ENCODE results near the gene ZNF22.

ZNF22 gene

DNA sequence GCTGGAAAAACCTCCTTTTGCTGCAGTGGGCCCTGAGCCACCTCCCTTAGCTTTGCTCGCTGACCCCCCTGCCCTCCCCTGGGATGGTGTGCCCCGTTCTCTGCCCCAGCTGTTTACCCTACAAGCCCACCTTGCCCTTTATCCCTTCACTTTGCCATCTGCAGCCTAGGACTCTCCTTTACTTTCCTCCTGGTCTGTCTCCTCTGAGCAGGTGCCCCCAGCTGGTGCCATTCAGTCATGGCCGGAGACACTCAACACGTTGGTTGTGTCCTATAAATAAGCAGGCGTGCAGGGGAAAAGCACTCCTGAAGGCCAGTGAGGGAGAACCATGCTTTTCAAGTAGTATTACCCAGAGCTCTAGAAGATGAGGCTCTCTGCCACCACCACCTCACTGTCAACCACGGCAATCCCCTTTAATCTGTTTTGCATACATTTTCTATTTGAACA is 35.0 kb upstream of the ZNF22 start:
- no peak for DNase-seq

DNA sequence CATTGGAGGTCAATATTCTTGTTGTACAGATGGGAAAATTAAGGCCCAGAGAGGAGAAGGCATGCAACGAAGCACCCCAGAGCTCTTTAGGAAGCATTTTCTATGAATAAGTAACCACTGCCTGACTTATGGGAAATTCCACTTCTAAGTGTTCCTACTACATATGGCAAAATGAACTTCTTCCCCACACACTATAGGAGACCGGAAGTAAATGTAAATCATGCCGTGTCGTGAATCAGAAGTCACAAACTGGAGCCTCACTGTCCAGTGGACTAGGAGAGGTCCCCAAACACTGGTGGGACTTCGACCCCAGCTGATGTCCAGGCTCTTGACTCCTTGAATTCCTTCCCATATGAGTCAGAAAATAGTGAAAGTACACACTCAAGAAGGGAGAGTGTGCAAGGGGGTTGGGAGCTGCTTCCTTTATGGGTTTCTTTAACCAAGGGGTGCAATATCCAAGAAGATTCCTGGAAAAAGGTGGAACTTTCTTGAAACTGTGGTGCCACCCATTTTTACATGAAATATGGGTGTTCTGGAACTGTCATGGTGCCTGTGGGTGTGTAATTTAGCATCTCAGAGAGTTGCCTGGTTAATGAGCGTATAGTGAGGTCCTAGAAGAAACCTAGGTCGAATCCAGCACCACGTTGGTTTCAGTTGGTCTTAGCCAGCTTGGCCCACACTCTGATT is 34.5 kb upstream of the ZNF22 start:
- DNase-seq, result no peak

DNA sequence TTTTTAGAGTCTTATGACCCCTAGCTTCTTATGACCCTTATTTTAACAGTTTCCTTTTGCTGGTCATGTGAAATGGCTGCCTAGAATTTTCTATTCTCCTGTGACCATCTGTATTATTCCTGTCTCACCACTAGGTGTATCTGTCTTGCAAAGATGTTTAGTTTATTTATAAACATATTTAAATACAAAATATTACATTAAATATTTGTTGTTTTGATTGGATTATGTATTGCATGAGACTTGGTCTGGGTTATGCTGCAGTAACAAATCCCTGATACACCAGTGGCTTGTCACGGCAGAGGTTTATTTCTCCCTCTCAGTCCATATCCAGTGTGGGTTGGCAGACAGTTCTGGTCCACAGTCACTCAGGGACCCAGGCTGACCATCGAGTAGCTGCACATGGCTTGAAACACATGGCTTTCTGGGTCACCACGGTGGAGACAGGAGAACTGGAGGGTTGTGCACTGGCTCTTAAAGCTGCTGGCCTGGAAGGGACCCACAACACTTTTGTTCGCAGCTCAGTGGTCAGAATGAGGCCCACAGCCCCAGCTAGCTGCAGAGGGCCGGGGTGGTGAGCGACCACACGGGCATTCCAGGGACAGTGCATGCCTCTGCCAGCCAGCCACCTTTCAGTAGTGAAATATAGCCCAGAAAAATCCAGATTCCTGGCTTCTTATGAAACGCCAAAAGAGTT is 33.8 kb upstream of the ZNF22 start:
- peak in 1 of 5 donors; percentile 3 for DNase-seq

DNA sequence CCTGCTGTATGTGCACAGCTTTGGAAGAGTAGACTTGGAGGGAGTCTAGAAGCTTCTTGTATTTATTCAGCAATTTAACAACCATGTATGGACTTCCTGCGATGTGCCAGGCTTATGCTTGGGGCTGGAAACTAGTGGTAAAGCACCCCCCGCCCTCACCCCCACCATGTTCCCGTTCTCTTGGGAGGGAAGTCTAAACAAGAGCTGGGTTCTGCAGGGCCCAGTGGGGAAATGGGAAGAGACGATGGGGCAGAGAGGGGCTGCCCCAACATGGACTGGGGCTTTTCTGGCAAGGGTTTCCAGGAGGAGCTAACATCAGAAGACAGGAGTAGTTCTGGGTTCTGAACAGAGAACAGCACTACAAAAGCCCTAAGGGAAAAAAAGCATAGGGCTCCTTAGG is 33.1 kb upstream of the ZNF22 start:
- DNase-seq, result peak in 1 of 5 donors; percentile 1

DNA sequence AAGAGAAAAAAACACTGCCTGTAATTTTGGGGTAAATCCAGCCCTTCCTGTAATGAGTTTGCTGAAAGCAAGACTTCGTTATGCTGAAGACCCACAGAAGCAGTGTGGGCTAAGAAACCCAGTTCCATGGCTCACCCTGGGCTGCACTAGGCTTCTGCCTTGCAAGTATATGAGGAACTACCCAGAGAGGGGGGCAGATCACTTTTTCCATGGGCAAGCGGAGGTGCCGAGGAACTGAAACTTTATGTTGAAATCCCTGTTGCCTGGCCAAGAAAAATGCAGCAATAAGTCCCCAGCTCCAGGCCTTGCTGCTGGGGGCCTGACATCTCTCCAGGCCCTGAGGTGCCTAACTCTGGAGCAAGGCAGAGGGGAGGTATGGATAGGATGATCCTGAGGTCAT is 32.6 kb upstream of the ZNF22 start:
- no peak for DNase-seq

DNA sequence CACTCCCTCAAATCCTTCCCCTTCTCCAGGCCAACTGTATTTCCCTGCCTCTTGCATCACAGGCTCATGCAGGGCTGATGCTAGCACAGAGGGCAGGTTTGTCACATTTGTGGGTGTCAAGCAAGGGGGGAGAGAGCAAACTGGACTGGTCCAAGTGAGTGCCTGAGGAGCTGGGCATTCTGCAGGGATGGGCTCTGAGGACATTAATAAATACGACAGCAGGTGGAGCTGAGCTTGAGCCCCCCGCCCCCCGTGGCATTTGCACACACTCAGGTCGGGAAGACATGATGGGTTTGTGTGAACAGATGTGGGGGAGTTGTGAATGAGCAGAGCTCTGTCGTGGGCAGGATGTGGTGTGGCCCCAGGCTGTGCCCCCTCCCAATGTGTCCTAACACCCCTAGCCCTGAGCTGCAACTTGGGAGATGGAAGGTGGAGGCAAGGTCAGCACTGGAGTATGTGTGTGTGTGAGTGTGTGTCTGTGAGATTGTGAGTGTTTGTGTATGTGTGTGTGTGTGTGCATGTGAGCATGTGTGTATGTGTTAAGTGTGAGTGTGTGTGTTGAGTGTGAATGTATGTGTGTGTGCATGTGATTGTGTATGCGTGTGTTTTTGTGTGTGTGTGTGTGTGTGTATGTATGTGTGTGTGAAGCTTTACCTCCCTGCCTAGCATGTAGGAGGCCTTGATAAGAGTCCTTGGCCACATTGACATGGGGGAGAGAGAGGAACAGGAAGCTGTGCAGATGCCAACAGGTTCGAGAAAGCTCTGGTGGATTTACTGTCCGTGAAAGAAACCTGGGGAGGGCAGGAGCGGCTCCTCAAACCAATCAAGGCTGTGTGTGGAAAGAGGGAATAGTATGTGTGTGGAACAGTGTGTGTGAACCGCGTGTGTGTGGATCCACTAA is 32.0 kb upstream of the ZNF22 start:
- peak in 1 of 5 donors; percentile 33 for DNase-seq

DNA sequence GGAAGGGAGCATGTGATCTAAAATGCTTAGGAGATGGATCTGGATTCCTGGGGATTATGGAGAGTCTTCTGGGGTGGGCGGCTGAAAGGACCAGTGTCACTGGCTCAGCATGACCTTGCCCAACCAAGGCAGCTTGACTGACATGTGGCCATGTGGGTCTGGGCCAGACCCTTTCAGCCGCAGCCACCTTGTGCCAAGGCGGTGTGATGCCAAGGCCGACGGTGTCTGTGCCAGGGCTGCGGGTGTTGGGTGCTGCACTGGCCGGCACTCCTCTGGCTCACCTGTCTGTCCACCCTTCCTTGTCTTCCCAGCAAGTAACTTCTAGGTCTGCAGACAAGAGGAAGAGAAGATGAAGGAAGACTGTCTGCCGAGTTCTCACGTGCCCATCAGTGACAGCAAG is 30.9 kb upstream of the ZNF22 start:
- DNase-seq, result no peak

DNA sequence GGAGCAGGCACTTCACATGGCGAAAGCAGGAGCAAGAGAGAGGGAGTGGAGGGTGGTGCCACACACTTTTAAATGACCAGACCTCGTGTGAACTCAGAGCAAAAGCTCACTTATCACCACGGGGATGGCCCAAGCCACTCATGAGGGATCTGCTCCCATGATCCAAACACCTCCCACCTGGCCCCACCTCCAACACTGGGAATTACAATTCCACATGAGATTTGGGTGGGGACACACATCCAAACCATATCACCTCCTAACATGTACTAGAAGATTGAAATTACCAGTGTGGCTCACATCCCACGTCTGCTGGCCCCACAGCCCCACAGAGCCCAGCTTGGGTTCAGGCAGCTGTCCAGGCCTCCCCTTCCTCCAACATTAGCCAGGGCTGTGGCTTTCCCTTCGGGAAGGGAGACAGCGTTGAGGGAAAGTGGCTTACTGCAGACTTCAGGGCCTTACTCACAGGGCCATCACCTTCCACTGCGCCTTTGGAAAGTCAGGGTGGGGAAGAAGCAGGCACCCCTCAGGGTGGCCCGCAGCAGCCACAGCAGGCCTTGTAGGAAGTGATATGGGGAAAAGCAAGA is 29.8 kb upstream of the ZNF22 start:
- no peak for DNase-seq

DNA sequence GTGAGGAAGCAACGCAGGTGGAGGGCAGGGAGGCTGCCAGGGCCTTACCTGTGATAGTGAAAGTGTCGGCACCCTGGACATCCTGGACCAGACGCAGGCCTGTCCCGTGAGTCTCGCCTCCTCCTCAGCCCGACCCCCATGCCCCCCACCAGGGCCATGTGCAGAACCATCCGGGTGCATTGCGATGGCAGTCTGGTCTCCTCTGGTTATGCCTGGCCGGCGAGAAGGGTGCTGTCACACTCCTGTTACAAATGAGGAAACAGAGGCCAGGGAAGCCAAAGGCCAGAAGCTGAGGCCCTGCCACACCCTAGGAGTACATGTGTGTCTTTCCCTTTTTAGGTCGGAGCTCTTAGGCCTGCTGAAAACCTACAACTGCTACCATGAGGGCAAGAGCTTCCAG is 29.3 kb upstream of the ZNF22 start:
- DNase-seq, result no peak

DNA sequence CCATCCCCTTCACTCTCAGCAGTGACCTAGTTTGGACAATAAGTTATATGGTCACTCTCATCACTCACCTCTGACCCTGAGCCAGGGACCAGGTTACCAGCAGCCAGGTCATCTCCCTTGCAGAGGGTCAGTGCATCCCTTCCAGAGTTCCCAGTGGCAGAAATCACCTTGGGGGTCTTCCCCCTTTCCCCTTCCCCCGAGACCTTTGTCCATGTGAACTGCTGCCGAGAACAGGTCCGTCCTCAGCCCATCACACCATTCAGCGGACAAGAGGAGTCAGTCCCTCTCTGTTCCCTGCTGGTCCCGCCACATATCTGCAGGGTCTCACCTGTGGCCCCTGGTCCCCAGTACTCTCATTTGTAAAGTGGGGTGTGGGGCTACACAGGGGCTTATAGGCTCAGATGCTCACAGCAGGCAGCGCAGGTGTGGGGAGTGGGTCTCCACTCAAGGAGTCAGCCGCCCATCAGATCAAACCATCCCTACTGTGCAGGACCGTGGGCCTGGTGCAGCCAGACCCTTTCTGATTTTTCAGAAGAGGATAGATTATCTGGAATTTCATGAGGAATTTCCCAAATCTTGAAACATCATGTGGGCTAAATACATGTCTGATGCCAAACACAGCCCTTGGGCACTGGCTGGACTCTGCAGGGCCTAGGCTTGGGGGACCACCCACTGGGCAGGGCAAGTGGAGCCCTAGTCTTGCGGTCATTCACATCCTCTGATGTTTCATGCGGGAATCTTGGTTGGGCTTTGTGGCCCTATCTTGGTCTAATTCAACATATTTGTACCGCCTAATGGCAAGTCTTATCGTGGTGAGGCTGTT is 28.6 kb upstream of the ZNF22 start:
- no peak for DNase-seq

DNA sequence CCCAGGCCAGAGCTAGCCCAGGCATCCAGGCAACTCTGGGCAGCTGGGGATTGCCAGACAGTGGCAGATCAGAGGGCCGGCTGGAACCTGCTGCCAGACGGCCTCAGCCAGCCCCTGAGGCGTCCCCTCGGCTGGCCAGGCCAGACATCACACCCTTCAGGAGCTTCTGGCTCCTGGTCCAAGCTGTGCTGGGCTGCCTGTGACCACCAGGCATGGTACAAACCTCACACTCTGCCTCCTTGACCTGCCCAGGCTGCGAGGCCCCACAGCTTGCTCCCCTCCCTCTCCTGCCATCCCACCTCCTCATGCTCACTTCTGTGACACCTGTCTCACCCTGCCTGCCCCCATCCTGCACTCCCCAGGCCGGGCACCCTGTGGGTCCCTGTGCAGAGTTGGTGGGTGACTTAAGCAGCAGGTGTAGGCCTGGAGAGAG is 27.8 kb upstream of the ZNF22 start:
- no peak for DNase-seq

DNA sequence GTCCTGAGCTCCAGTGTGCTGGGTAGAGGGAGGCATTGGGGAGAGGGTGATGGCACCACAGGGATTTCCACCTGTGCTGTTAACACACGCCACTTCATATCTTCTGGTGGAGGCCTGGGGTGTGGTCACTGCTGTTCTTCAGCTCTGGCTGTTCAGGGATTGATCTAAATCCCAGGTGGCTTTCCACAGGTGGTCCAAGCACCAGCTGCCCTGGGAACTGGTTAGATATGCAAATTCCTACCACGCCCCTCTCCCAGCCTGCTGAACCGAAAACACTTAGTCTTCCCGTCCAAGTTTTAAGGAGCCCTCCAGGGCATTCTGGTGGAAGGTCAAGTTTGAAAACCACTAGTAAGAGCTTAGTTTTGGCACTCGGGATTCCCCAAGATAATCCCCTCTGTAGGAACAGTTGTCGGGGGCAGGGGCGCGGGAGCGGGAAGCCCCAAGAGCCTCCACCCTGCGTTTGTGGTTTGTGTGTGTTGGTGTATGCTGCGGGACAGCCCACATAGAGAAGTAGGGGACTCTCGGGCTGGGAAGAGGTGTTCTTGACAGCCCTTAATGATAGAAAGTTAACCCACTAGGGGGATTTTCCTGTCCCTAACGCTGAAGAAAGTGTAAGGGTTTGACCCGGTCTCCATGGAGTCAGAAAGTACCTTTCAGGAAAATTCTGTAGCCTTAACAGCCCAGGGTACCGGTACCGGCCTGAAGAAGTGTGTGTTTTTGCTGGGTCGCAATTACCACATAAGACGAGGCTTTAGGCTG is 27.2 kb upstream of the ZNF22 start:
- DNase-seq, result no peak

DNA sequence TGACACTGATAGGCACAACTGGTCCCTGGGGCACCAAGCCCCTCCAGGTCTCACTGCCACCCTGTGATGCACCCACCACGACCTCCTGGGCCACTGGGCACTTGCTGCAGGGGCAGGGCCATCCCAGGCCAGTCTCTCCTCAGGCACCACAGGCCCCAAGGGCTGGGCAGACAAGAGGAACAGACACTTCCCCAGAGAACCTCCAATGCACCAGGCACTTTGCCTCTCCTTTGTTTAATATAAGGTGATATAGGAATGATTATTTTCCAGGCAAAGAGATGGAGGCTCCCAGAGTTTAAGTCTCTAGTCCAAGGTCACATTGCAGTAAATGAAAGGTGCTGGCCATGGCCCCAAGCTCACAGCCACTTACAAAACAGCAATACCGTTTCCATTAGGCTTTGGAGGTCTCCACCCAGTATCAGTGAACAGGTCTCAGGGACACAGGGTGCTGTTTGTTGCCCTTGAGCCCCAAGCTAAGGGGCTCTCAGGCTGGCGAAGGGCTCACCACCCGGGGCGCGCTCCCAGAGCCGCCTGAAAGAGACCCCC is 26.6 kb upstream of the ZNF22 start:
- DNase-seq, result no peak

DNA sequence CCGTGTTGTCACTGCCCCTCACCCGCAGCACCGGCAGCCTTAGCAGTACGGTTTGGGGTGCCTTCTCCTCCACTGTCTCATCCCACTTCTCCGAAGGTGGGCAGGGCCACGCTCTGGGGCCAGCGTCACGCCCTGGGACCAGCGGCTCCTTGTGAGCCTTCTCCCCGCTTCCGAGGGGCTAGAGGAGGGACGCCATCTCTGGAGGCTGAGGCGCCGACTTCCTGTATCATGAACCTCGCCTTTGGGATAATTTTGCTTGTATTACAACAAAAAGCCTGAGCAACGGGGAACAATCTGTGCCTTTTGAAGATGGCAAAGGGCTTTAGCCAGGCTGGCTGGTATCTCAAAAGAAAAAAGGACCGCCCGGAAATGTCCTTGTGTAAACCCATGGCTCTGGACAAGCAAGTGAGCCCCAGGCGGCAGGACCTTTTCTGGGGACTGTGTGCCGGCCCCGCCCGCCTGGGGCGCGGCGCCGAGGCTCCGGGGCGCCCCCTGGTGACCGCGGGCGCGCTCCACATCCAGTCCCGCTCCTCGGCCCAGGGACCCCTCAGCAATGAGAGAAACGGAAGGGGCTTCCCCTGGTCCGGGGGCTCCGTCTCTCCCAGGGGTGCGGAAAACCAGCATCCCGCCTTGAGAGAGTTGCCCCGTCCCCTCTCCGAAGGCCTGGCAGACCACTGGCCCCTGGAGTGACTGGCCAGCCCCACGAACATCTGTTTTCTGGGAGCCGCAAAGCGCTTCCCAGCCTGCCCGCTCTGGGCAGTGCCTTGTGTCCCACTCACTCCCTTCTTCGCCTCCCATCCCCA is 25.9 kb upstream of the ZNF22 start:
- DNase-seq, result peak; percentile 34 to 62 (median 45)

DNA sequence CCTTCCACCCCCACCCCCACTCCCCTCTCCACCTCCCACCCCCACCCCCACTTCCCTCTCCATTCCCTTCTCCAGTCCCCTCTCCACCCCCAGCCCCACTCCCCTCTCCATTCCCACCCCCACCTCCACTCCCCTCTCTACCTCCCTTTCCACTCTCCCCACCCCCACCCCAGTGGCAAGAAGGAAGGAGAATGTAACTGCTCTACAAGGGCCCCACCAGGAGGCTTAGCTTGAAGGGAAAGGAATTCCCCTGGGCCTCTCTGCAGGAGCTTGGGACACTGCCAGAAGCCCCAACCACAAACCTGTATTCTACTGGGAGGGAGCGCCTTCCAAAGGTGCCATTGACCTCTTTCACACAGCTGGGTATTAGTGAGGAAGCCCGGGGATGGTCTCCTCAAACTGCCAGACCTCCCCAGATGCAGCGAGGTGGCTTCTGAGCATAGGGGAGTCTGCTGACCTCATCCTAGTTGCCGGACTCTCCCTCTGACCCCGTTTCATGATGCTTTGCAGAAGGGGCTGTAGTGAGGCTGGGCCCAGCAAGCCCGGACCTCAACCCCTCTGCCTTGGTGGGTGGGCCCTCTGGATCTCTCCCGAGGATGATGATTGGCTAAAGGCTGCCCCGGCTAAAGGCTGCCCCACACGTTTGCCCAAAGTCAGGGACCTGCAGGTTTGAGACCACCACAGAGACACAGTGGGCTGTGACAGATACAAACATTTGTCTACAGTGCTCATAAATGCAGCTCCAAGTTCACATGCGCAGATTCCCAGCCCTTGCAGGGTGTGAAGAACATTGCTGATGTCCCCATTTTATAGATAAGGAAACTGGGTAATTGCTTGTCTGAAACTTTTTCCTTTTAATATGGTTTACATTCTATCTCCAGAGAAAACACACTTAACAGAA is 25.0 kb upstream of the ZNF22 start:
- no peak for DNase-seq

DNA sequence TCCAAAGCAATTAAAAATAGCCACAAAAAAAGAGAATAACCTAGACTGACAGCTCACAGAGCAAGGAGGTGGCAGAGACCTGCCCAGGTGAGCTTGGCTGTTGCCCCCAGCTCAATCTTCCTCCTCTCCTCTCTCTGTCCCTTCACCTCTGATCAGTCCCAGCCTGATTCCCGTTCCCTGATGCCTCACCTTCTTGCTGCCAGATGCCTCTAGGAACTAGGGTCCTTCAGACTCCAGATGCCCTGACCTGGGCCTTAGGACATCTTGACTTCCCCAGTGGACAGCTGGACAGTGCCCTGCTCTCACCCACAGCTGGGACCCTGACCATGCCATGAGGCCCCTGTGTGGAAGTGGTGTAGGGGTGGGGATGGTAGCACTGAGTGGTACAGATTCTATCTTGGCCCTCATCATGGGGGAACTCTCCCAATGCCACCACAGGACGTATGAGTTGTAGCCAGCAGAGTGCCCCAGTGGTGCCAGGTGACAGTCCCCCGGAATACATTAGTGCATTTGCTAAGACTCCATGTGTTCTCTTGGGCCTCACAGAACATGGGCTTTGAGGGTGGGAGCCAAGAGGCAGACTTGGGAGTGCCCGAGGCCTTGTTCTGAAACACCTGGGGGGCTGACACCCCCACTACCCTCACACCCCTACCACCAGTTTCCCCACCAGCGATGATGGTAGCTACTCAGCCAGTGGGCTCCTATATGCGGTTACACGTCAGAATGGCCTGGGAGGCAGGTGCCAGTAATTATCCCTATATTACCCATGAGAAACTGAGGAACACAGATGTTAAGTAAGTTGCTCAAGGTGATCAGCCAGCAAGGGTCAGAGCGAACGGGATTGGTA is 24.1 kb upstream of the ZNF22 start:
- DNase-seq, result no peak

DNA sequence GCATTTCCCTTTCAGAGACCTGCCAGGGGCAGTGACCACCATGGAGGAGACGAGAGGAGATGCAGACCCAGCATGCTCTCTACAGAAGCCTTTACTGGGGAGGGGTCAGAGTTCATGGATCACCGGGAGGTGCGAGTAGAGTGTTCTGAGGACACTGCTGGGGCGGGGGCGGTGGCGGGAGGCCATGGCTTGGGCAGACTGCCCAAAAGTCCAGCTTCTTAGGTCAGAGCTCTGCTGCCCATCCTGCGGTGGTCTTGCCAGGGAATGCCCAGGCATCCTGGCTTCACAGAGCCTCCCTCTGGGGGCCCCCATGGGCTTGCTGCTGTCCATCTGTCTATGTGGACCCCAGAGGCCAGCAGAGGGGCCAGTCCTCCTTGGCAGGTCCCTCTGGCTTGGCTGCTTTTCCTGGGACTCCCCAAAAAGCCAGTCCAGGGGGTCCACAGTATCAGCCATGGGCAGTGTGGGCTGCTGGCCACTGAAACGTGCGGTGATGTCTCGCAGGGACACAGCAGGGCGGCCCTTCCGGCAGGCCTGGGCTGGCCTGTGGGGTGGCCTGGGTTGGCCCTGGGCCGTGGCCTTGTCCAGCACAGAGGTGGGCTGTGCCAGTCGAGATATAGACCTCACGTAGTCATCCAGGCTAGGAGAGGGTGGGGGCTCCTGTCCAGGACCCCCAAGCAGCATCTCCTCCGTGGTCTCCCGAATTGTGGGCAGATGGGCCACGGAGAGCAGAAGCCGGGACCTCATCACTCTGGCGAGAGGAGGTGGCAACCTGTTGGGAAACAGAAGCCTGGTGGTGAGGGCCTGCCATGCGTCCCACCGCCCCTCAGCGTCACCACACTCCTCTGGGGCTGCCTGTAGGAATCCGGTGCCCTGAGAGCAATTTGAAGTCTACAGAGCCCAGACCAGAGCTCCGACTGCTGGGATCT is 23.2 kb upstream of the ZNF22 start:
- DNase-seq, result no peak
